GM21515 (cell line): ENCODE results near the gene RRP8.

ENCODE experiments used
- ATAC-seq: cut with Tn5 transposase; IDR thresholded peaks from one replicate; pipeline ENCODE4 v1.9.1; 2021; ENCODE audit not compliant: unreplicated experiment

The RRP8 gene

DNA sequence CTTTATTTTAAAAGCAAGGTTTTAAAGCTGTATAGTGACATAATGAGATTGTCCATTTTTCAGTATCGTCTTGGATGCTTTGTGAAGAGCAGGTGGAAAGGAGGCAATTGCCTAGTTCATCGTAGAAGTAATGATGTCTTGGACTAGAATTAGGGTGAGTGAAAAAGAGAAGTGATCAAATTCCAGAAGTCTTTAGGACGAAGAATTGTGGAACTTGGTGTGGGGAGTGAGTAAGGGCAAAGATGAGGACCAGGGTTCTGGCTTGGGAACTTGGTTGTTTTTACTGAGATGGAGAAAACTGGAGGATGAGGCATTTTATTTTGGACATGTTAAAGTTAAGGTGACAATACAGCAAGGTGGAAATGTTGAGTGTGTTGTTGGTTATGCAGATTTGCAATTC lies 1.4 kb upstream of the RRP8 start:
- no peak for ATAC-seq

- ATAC-seq, result peak; percentile 43
Observed at GRCh38 chr11:6604081-6604626, 738 bp upstream of the RRP8 start.

DNA sequence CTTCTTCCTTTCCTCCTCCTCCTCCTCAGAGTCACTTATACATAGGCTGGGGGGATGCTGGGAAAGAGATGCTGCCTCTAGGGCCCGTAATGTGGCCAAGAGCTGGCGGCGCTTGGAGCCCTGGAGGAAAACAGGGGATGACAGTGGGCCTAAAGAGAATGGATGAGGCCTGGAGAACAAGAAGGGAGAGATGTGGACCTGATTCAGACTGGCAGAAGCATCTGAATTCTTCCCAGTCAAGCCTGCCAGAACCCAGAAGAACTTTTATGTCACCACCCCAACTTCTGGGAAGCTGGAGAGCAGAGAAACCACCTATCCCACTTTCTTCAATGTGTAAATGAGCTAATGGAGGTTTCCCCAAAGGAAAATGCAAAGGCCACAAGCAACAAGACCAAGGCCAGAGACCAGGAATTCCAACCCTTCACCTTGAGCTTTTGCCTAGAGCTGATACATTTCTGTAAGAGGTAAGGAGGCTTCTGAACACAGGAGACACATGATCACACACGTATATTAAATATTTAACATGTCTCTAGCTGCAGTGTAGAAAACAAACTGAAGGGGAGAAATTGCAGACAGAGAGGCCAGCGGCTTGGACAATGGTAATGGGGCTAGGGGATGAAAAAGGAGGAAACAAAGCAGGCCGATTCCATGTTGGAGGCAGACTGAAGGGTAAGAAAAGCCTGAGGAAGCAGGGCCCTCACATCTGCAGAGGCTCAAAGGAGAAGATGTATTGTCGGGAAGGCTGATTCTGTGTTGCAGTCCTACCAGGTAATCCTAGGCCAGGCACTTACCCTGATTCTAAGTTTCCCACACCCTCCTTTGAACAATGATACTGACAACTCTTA lies 1.1 kb downstream of the RRP8 start:
- no peak for ATAC-seq

GRCh38 chr11:6601041-6601461 lies 2.4 kb downstream of the RRP8 start:
- ATAC-seq, result no peak

DNA sequence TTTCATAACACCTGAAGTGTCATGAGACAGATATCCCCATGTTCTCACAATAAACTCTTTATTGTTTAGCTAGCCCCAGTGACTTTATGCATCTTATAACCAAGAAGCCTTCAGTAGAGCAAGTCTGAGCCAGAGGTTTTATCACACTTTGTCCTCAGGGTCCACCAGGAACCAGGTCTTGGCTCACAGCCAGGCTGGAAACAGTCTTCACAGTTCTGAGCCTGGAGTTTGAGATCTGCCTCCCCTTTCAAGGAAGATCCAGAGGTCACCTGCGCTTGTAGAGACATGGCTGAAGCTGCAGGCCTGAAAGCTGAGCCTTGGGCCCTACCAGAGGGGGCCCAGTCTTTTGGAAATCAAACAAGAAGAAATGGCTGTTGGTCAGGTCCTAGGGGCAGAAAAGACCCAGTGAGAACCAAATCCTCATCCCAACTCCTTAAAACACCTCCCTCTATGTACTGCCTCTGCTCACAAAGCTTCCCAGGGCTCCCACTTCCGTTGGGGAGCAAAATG lies 3.5 kb downstream of the RRP8 start:
- no peak for ATAC-seq

DNA sequence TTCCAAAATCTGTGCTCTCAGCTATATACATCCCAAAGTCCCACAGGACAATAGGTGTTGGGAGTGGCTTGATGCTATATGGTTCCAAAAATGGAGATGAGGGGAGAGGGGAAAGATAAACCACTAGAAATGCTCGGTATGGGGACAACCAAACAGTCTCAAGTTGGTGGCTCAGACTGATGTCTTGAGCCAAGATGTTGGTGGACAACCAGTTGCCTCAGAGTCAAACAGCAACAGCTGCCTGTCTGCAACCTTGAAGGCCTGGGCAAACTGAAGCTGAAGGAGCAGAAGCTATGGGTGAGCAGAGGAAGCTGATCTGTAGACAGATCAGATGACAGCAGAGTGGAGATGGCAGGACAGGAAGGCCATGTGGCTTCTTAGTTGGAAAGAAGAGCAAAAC lies 4.0 kb downstream of the RRP8 start:
- no peak for ATAC-seq

- ATAC-seq, result no peak
Observed at GRCh38 chr11:6598555-6598954, 4.9 kb downstream of the RRP8 start.

DNA sequence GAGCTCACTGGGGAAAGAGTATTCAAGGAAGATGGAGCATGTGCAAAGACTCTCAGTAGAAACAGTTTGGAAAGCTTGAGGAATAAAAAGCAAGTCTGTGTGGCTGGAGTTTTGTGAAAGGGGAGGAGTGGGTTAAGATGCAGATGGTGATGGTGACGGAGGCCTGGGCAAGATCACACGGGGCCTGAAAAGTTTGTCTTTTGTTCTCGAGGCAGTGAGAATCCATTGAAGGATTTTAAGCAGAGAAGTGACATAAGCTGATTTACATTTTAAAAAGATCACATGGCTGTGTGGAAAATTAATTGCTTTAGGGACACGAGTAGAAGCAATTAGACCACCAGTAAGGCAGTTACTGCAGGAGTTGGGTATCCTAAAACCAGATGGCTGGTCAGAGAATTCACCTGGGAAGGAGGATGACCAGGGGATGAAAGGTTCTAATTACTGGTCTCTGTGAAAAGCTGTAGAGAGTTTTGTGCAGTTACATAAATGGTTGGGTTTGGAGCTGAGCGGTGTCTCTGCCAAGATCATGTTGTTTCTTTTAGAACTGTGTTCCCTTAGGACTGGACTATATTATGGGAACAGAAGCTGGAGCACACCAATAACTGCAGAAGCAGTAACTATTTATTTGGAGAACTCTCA lies 7.1 kb downstream of the RRP8 start:
- no peak for ATAC-seq

- ATAC-seq, result no peak
Observed at GRCh38 chr11:6594142-6594768, 9.2 kb downstream of the RRP8 start.

GRCh38 chr11:6588018-6588417 lies 15.4 kb downstream of the RRP8 start:
- no peak for ATAC-seq

- no peak for ATAC-seq
Observed at GRCh38 chr11:6587360-6587953, 16.0 kb downstream of the RRP8 start.

DNA sequence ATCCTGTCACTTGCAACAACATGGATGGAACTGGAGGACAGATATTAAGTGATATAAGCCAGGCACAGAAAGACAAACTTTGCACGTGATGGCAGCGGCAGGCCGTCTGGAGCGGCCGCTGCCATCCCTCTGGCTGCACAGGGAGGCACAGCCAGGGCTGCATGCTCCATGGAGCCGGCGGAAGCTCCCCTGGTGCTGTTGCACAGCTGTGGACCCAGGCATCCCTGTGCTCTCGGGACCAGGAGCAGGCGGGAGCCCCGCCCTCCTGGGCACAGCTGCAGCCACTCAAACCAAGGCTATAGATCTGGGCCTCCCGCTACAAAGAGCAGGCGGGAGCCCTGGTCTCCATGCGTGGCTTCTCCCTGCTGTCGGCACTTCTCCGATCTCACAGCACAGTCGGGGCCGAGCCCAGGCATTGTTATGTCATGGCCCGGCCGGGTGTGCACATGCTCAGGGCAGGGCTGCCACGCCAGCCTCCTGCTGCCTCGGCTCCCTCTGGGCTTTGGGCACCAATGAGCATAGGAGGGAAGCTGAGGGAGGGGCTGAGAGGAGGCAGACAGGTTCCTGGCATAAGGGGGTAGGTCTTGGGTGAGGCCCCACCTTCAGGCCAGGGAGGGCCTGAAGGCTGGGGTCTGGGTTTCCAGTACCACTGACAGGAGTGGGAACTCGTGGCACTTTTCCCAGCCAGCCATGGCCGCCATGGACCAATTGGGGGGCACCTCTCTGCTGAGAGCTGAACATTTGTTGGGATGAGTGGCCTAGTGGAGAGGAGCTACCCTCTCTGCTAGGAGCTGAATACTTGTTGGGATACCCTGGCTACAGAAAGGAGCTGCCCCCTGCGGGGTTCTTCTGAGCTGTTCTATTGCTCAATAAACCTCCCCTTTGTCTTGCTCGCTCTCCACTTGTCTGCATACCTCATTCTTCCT lies 16.7 kb downstream of the RRP8 start:
- ATAC-seq, result no peak

DNA sequence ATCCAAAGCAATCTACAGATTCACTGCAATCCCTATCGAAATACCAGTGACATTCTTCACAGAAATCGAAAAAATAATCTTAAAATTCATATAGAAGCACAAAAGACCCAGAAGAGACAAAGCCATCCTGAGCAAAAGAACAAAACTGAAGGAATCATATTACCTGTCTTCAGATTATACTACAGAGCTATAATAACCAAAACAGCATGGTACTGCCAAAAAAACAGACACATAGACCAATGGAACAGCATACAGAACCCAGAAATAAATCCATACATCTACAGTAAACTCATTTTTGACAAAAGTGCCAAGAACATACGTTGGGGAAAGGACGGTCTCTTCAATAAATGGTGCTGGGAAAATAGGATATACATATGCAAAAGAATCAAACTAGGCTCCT lies 18.9 kb downstream of the RRP8 start:
- no peak for ATAC-seq

DNA sequence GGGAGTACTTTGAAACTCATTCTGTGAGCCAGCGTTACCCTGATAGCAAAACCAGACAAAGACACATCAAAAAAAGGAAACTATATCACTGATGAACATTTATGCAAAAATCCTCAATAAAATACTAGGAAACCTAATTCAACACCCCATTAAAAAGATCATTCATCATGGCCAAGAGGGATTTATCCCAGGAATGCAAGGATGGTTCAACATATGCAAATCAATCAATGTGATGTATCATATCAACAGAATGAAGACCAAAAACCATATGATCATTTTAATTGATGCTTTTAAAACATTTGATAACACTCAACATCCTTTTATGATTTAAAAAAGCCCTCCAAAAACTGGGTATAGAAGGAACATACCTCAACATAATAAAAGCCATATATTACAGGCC lies 19.8 kb downstream of the RRP8 start:
- ATAC-seq, result no peak

- no peak for ATAC-seq
Observed at GRCh38 chr11:6579681-6580080, 23.7 kb downstream of the RRP8 start.

DNA sequence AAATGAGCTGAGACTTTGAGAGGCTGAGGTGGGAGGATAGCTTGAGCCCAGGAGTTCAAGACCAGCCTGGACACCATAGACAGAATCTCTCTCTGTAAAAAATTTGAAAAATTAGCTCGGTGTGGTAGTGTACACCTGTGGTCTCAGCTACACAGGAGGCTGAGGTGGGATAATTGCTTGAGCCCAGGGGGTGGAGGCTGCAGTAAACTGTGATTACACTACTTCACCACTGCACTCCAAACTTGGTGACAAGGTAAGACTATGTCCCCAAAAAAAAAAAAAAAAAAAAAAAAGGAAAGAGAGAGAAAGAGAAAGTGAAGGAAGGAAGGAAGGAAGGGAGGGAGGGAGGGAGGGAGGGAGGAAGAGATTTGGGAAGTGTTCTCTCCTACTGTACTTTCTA lies 25.3 kb downstream of the RRP8 start:
- ATAC-seq, result no peak

GRCh38 chr11:6576471-6577373 lies 26.7 kb downstream of the RRP8 start:
- ATAC-seq, result no peak

DNA sequence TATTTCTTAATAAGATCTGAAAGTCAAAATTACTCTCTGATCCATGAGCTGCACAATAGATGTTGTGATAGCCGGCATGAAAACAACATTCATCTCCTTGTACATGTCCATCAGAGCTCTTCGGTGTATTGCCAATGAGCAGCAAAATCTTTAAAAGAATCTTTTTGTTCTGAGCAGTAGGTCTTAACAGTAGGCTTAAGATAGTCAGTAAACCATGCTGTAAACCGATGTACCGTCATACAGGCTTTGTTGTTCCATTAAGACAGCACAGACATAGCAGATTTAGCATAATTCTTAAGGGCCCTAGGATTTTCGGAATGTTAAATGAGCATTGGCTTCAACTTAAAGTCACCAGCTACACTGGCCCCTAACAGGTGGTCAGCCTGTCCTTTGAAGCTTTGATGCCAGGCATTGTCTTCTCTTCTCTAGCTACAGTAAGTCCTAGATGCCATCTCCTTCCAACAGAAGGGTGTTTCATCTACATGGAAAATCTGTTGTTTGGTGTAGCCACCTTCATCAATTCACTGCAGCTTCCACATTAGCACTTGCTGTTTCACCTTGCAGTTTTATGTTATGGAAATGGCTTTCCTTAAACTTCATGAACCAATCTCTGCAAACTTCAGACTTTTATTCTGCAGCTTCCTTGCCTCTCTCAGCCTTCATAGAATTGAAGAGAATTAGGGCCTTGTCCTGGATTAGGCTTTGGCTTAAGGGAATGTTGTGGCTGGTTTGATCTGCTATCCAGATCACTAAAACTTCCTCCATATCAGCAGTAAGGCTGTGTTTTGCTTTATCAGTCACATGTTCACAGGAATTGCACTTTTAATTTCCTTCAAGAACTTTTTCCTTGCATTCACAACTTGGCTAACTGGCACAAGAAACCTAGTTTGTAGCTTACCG lies 28.4 kb downstream of the RRP8 start:
- ATAC-seq, result no peak
